Natural killer cell (primary cell): ENCODE measurements around the gene GLO1. TPM values are rescaled to one million over a fixed set of nuclear protein-coding genes. Genes with fewer than 3 reads are reported as not detected.

Source experiments
- ATAC-seq, 3 donors: fragments of 150-1000 bp in 2 of 3; fragments of 200-7000 bp in 1 of 3; cut with Tn5 transposase; 1 replicate in 1 of 3; 2 replicates in 2 of 3; pipeline ENCODE4 v1.10.0; 2021; ENCODE audit warnings: mild to moderate bottlenecking in 2 of 3, moderate library complexity in 2 of 3
- DNase-seq, 2 donors: peaks; one replicate each; pipeline versions ENCODE4 v3.0.0 to v3.0.0-alpha.2; 2013 to 2021; ENCODE audit warnings: mixed read lengths in 1 of 2
- H3K27ac ChIP-seq: one replicate; pipeline ENCODE4 v1.5.1; 2013; ENCODE audit warnings: mild to moderate bottlenecking, low read length
- H3K27me3 ChIP-seq: one replicate; pipeline ENCODE4 v1.6.1; 2013; ENCODE audit warnings: low read length; ENCODE audit not compliant: control insufficient read depth, insufficient read depth
- H3K36me3 ChIP-seq: one replicate; pipeline ENCODE4 v1.6.1; 2013; ENCODE audit warnings: low read length; ENCODE audit not compliant: control insufficient read depth, insufficient read depth
- H3K4me1 ChIP-seq: one replicate; pipeline ENCODE4 v1.6.1; 2013; ENCODE audit warnings: low read length; ENCODE audit not compliant: control insufficient read depth, insufficient read depth
- H3K4me3 ChIP-seq: one replicate; pipeline ENCODE4 v1.5.1; 2013; ENCODE audit warnings: low read length
- H3K9me3 ChIP-seq: one replicate; pipeline ENCODE4 v1.6.1; 2013; ENCODE audit warnings: low read length; ENCODE audit not compliant: control insufficient read depth, insufficient read depth
- H3K27ac Mint-ChIP-seq, 2 donors: one replicate each; pipeline ENCODE4 v1.8.0; 2022; ENCODE audit warnings: mild to moderate bottlenecking in 2 of 2, mixed read lengths in 2 of 2, moderate library complexity in 1 of 2
- H3K27me3 Mint-ChIP-seq, 2 donors: one replicate each; pipeline ENCODE4 v1.8.0; 2022; ENCODE audit warnings: low read depth in 2 of 2, mixed read lengths in 2 of 2
- H3K36me3 Mint-ChIP-seq: one replicate; pipeline ENCODE4 v1.8.0; 2022; ENCODE audit warnings: mixed read lengths
- H3K4me1 Mint-ChIP-seq, 2 donors: one replicate each; pipeline ENCODE4 v1.8.0; 2022; ENCODE audit warnings: mixed read lengths in 2 of 2
- H3K4me3 Mint-ChIP-seq: one replicate; pipeline ENCODE4 v1.8.0; 2022; ENCODE audit warnings: mild to moderate bottlenecking, moderate library complexity, mixed read lengths
- H3K9me3 Mint-ChIP-seq, 2 donors: one replicate each; pipeline ENCODE4 v1.8.0; 2022; ENCODE audit warnings: mixed read lengths in 2 of 2
- CTCF ChIP-seq: fragments of 200-600 bp; IDR thresholded peaks from one replicate; pipeline ENCODE4 v1.8.0; 2022; ENCODE audit warnings: antibody characterized with exemption
- WGBS: methylation state at CpG from one replicate; pipeline ENCODE4 v1.1.7; 2013; ENCODE audit warnings: missing lambda C conversion rate; ENCODE audit not compliant: insufficient coverage; 5-methylcytosine and 5-hydroxymethylcytosine counted together
- intact Hi-C: fragments of 100-400 bp; cut with micrococcal nuclease; formaldehyde crosslinking; loops from one replicate; pipeline ENCODE4 v1.14.2; 2022
- total RNA-seq, 4 donors: library from RNA; stranded (reverse); fragments of 120-200 nt in 1 of 4; gene quantifications; one replicate each; pipeline versions ENCODE4 v1.2.3 to v1.2.4, GENCODE V29; 2013 to 2022

The GLO1 gene
- total RNA-seq, 3 donors from 2014 or later (not counting 1 experiment from before 2014, with no cell fraction given) = 24.2 to 31.3 (median 27.6) TPM

DNA sequence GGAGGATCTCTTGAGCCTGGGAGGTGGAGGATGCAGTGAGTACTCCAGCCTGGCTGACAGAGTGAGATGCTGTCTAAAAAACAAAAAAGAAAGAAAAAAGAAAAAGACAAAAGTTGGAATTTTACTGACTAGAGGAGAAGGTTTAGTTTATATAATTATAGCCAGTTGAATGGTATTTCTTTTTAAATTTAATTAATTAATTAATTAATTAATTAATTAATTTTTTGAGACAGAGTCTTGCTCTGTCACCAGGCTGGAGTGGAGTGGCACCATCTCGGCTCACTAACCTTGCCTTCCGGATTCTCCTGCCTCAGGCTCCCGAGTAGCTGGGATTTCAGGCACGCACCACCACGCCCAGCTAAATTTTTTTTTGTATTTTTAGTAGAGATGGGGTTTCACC lies 20.8 kb upstream of the GLO1 start:
- Histone ChIP-seq H3K27me3 (peaks cover 10% of the 10 kb centered on the region), H3K36me3 (no peaks in the 10 kb centered on the region), H3K4me1 (no peaks in the 10 kb centered on the region), H3K9me3 (no peaks in the 10 kb centered on the region), H3K4me3 (no peak overlapping the region), H3K27ac (no peak overlapping the region)
- Mint-ChIP-seq H3K4me1 (peaks cover 0 to 4% of the 10 kb centered on the region in 2 donors), H3K4me3 (no peak overlapping the region), H3K27me3 (peaks cover 18 to 22% of the 10 kb centered on the region in 2 donors), H3K36me3 (peaks cover 8% of the 10 kb centered on the region), H3K9me3 (peaks cover 0 to 4% of the 10 kb centered on the region in 2 donors), H3K27ac (no peak overlapping the region)
- WGBS = 98% methylated on average over 5 of the region's 5 CpGs
- intact Hi-C loops = no loop called here
- DNase-seq = no peak
- ATAC-seq = no peak
- no peak for TF ChIP-seq CTCF

GRCh38 chr6:38722727-38723334 lies 19.9 kb upstream of the GLO1 start:
- Histone ChIP-seq H3K4me1 (no peaks in the 10 kb centered on the region), H3K27ac (no peak overlapping the region), H3K9me3 (no peaks in the 10 kb centered on the region), H3K27me3 (peaks cover 12% of the 10 kb centered on the region), H3K36me3 (no peaks in the 10 kb centered on the region), H3K4me3 (no peak overlapping the region)
- Mint-ChIP-seq H3K27me3 (peaks cover 19 to 25% of the 10 kb centered on the region in 2 donors), H3K4me3 (no peak overlapping the region), H3K27ac (no peak overlapping the region), H3K36me3 (peaks cover 8% of the 10 kb centered on the region), H3K9me3 (peaks cover 0 to 4% of the 10 kb centered on the region in 2 donors), H3K4me1 (peaks cover 0 to 4% of the 10 kb centered on the region in 2 donors)
- DNase-seq (no peak), ATAC-seq (no peak)
- WGBS = 96% methylated on average over 25 of the region's 26 CpGs
- intact Hi-C loops = no loop called here
- TF ChIP-seq CTCF = no peak

DNA sequence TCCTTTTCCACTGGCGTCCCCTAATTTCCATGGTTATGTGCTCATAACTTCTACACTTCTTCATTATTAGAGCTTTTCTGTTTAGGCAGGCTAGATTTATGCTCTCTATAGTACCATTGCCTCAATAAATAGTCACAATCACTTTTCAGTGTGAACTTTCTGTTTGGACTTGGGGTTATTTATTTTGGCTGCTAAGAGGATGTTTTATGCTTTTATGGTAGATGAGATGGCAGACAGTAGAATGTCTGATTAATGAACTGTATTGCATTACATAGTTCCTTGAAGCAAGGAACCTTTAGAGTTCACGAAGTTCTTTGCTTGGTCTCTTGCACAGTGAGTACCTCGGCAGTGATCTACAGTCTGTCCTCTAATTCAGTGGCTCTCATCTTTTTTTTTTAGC lies 19.1 kb upstream of the GLO1 start:
- no peak overlapping the region for H3K4me3 ChIP-seq
- H3K27ac ChIP-seq = no peak overlapping the region
- Mint-ChIP-seq H3K4me1 (peaks cover 0 to 4% of the 10 kb centered on the region in 2 donors), H3K27me3 (peaks cover 19 to 25% of the 10 kb centered on the region in 2 donors), H3K36me3 (peaks cover 8% of the 10 kb centered on the region), H3K4me3 (no peak overlapping the region), H3K9me3 (peaks cover 0 to 4% of the 10 kb centered on the region in 2 donors), H3K27ac (no peak overlapping the region)
- ATAC-seq (no peak), DNase-seq (no peak)
- no peaks in the 10 kb centered on the region for H3K4me1 ChIP-seq
- peaks cover 13% of the 10 kb centered on the region for H3K27me3 ChIP-seq
- H3K9me3 ChIP-seq = no peaks in the 10 kb centered on the region
- H3K36me3 ChIP-seq = no peaks in the 10 kb centered on the region
- intact Hi-C loops = no loop called here
- no peak for TF ChIP-seq CTCF
- WGBS = 95% methylated on average over 3 of the region's 3 CpGs

- Mint-ChIP-seq H3K27me3 (peaks cover 29 to 35% of the 10 kb centered on the region in 2 donors), H3K27ac (no peak overlapping the region), H3K9me3 (peaks cover 0 to 4% of the 10 kb centered on the region in 2 donors), H3K4me3 (no peak overlapping the region), H3K4me1 (peaks cover 0 to 7% of the 10 kb centered on the region in 2 donors), H3K36me3 (peaks cover 15% of the 10 kb centered on the region)
- ATAC-seq = no peak
- no peaks in the 10 kb centered on the region for H3K36me3 ChIP-seq
- no peak for TF ChIP-seq CTCF
- no peak for DNase-seq
- no peaks in the 10 kb centered on the region for H3K9me3 ChIP-seq
- H3K4me1 ChIP-seq = peaks cover 2% of the 10 kb centered on the region
- H3K27ac ChIP-seq = no peak overlapping the region
- WGBS = 33% methylated on average over 2 of the region's 2 CpGs
- H3K27me3 ChIP-seq = peaks cover 16% of the 10 kb centered on the region
- no peak overlapping the region for H3K4me3 ChIP-seq
- intact Hi-C loops = no loop called here
Measured at GRCh38 chr6:38720295-38720694, 17.4 kb upstream of the GLO1 start.
